Measurements from ENCODE around the gene PCYOX1L. TPM values are rescaled to one million over a fixed set of nuclear protein-coding genes. Genes with fewer than 3 reads are reported as not detected.

The PCYOX1L gene
- total RNA-seq, 1 experiment from 2014 or later, result 7.0 TPM

DNA sequence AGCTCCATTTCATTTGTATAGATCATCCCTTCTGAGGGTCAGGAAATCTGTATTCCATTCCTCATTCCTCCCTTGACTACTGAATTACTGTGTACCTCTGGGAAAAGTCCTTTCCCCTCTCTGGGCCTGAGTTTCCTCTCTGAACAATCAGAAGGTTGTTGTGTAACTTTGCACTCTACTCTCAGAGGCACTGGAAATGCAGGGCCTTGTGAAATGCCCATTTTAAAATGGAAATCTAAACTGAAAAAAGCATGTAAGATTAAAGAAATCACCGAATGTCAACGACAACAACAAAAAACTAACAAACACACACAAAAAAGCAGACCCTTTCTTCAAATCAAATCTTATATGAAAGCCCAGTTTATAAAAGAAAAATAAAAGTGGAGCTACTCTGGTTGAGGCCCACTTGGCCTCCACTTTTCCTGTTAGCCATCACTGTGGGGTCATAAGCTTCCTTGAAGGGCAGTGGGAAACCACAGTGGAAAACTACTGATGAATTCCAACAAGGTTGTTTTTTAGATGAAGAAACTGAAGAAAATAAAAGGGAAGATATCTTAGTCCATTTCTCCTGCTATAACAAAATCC, 34.1 kb upstream of the PCYOX1L start:
- Histone ChIP-seq H3K27ac (ENCODE audit: low read length) (no peak overlapping the region), H3K27me3 (ENCODE audit: control insufficient read depth, insufficient read depth, low read length) (no peaks in the 10 kb centered on the region), H3K9me3 (ENCODE audit: control insufficient read depth, insufficient read depth, low read depth, low read length) (no peaks in the 10 kb centered on the region), H3K4me1 (ENCODE audit: control insufficient read depth, insufficient read depth, low read length) (no peaks in the 10 kb centered on the region), H3K4me3 (ENCODE audit: low read depth in 2 of 2, low read length in 2 of 2) (no peak overlapping the region), H3K36me3 (ENCODE audit: control insufficient read depth, insufficient read depth, low read length) (no peaks in the 10 kb centered on the region)
- ATAC-seq (no peak), DNase-seq (ENCODE audit: low read depth, low spot score) (no peak)
- ChIA-PET POLR2A (no interaction called here), CTCF (interaction anchor here (0.7 kb wide), 1 partner anchor 611 kb away, joined by 3 read pairs; no protein-coding TSS in a partner anchor)
- in situ Hi-C loops (cut with HindIII; ENCODE audit: low pct_unique_long_range_greater_than_20kb, low sequenced_read_pairs) (no loop called here), intact Hi-C loops (cut with micrococcal nuclease; ENCODE audit: unreplicated experiment) (no loop called here)
- TF ChIP-seq SIN3A (IDR thresholded peaks at IDR 0.05; ENCODE audit: borderline replicate concordance, insufficient read depth, low read depth, low read length), result no peak
- TF ChIP-seq, protein P1, sequence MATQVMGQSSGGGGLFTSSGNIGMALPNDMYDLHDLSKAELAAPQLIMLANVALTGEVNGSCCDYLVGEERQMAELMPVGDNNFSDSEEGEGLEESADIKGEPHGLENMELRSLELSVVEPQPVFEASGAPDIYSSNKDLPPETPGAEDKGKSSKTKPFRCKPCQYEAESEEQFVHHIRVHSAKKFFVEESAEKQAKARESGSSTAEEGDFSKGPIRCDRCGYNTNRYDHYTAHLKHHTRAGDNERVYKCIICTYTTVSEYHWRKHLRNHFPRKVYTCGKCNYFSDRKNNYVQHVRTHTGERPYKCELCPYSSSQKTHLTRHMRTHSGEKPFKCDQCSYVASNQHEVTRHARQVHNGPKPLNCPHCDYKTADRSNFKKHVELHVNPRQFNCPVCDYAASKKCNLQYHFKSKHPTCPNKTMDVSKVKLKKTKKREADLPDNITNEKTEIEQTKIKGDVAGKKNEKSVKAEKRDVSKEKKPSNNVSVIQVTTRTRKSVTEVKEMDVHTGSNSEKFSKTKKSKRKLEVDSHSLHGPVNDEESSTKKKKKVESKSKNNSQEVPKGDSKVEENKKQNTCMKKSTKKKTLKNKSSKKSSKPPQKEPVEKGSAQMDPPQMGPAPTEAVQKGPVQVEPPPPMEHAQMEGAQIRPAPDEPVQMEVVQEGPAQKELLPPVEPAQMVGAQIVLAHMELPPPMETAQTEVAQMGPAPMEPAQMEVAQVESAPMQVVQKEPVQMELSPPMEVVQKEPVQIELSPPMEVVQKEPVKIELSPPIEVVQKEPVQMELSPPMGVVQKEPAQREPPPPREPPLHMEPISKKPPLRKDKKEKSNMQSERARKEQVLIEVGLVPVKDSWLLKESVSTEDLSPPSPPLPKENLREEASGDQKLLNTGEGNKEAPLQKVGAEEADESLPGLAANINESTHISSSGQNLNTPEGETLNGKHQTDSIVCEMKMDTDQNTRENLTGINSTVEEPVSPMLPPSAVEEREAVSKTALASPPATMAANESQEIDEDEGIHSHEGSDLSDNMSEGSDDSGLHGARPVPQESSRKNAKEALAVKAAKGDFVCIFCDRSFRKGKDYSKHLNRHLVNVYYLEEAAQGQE (IDR thresholded peaks at IDR 0.05; ENCODE audit: insufficient read depth in 1 of 2, low read depth in 2 of 2, low read length in 1 of 2), result no peak
- no peak for TF ChIP-seq TCF7L2 (IDR thresholded peaks at IDR 0.05; ENCODE audit: low read depth, low read length)
- BruUV-seq (replicated peaks), result no TSS peak

DNA sequence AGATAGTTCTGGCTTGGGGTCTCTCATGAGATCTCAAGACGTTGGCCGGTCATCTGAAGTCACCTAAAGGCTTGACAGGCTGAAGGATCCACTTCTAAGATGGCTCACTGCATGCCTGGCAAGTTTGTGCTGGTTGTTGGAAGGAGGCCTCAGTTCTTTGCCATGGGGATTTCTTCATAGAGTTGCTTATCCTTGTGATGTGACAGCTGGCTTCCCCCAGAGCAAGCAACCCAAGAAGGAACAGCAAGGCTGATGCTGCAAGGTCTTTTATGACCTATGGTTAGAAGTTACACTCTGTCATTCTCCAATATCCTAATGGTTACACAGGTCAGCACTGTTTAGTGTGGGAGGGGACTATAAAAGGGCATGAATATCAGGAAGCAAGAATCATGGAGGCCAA, 33.2 kb upstream of the PCYOX1L start:
- BruUV-seq (replicated peaks), result no TSS peak
- no peak for ATAC-seq
- CTCF ChIA-PET, result no interaction called here
- Histone ChIP-seq H3K4me3 (ENCODE audit: low read depth in 2 of 2, low read length in 2 of 2) (no peak overlapping the region), H3K36me3 (ENCODE audit: control insufficient read depth, insufficient read depth, low read length) (no peaks in the 10 kb centered on the region), H3K27me3 (ENCODE audit: control insufficient read depth, insufficient read depth, low read length) (no peaks in the 10 kb centered on the region), H3K4me1 (ENCODE audit: control insufficient read depth, insufficient read depth, low read length) (no peaks in the 10 kb centered on the region), H3K27ac (ENCODE audit: low read length) (no peak overlapping the region), H3K9me3 (ENCODE audit: control insufficient read depth, insufficient read depth, low read depth, low read length) (no peaks in the 10 kb centered on the region)
- POLR2A ChIA-PET, result no interaction called here
- TF ChIP-seq, protein P1 (IDR thresholded peaks at IDR 0.05; ENCODE audit: insufficient read depth in 1 of 2, low read depth in 2 of 2, low read length in 1 of 2), result no peak
- no peak for TF ChIP-seq POLR2AphosphoS5 (IDR thresholded peaks at IDR 0.05; ENCODE audit: low read depth, low read length)
- no peak for TF ChIP-seq SIN3A (IDR thresholded peaks at IDR 0.05; ENCODE audit: borderline replicate concordance, insufficient read depth, low read depth, low read length)
- no peak for TF ChIP-seq TCF7L2 (IDR thresholded peaks at IDR 0.05; ENCODE audit: low read depth, low read length)
- TF ChIP-seq CTCF (IDR thresholded peaks at IDR 0.05), result no peak
- in situ Hi-C loops (cut with HindIII; ENCODE audit: low pct_unique_long_range_greater_than_20kb, low sequenced_read_pairs) (no loop called here), intact Hi-C loops (cut with micrococcal nuclease; ENCODE audit: unreplicated experiment) (no loop called here)
- DNase-seq (ENCODE audit: low read depth, low spot score), result no peak
